Esophagus squamous epithelium (tissue), 4 donors: ENCODE results near the gene GLP1R.

ENCODE experiments used
- CTCF ChIP-seq, 6 experiments: fragments of 450-650 bp in 4 of 6; fragments of 200-600 bp in 2 of 6; sonication (generic) in 2 of 6; IDR thresholded peaks; one replicate each; pipeline ENCODE4 v1.5.1; 2016 to 2019; ENCODE audit warnings: antibody characterized with exemption in 6 of 6, mild to moderate bottlenecking in 4 of 6, moderate library complexity in 4 of 6
- POLR2A ChIP-seq, 4 donors: fragments of 450-650 bp; IDR thresholded peaks; one replicate each; pipeline ENCODE4 v1.6.1; 2017; ENCODE audit warnings: antibody characterized with exemption in 4 of 4, mild to moderate bottlenecking in 4 of 4, moderate library complexity in 3 of 4

- TF ChIP-seq CTCF (IDR thresholded peaks at IDR 0.05), result no peak
- no peak for TF ChIP-seq POLR2A (IDR thresholded peaks at IDR 0.05)
These were observed 12.0 kb downstream of the GLP1R start for GRCh38 chr6:39060467-39061160.
